Psoas muscle (tissue), 8 donors: ENCODE results near the gene DCC. TPM values are rescaled to one million over a fixed set of nuclear protein-coding genes. Genes with fewer than 3 reads are reported as not detected.

Experiments used
- ATAC-seq, 4 donors: fragments of 200-7000 bp; cut with Tn5 transposase; one replicate each; pipeline ENCODE4 v1.9.1; 2020; ENCODE audit warnings: moderate library complexity in 3 of 4, mild to moderate bottlenecking in 2 of 4
- DNase-seq, 2 donors: peaks; one replicate each; pipeline ENCODE4 v3.0.0-alpha.2; 2020
- H3K27ac ChIP-seq: fragments of 200-600 bp; one replicate; pipeline ENCODE4 v1.8.0; 2022
- H3K27me3 ChIP-seq, 3 donors: fragments of 200-600 bp in 1 of 3; one replicate each; pipeline versions ENCODE4 v1.6.1 to v1.8.0; 2013 to 2022; ENCODE audit warnings: low read length in 2 of 3, mild to moderate bottlenecking in 2 of 3, moderate library complexity in 1 of 3; ENCODE audit not compliant: insufficient read depth in 3 of 3
- H3K36me3 ChIP-seq, 2 donors: fragments of 200-600 bp in 1 of 2; one replicate each; pipeline versions ENCODE4 v1.6.1 to v1.8.0; 2013 to 2022; ENCODE audit warnings: low read depth in 1 of 2, mild to moderate bottlenecking in 1 of 2, moderate library complexity in 1 of 2; ENCODE audit not compliant: insufficient read depth in 1 of 2
- H3K4me1 ChIP-seq: fragments of 200-600 bp; one replicate; pipeline ENCODE4 v1.8.0; 2022
- H3K4me3 ChIP-seq: fragments of 200-600 bp; one replicate; pipeline ENCODE4 v1.8.0; 2022; ENCODE audit warnings: mild to moderate bottlenecking
- H3K9me3 ChIP-seq: fragments of 200-600 bp; one replicate; pipeline ENCODE4 v1.8.0; 2022
- whole genome bisulfite sequencing, 3 donors: extraction: QIAGEN DNeasy Blood & Tissue Kit; methylation state at CpG; one replicate each; pipeline versions ENCODE4 v1.1.6 to v1.1.7; 2013; 5-methylcytosine and 5-hydroxymethylcytosine counted together
- intact Hi-C, 2 donors: fragments of 100-400 bp; cut with DNase I; formaldehyde crosslinking; loops; one replicate each; pipeline versions ENCODE4 v1.11.0 to v1.14.2; 2022
- polyA plus RNA-seq, 3 donors: library from polyadenylated mRNA; stranded (reverse); fragments of 200-250 nt; gene quantifications; one replicate each; pipeline ENCODE4 v1.2.3, GENCODE V29; 2013
- total RNA-seq, 4 donors: library from RNA; stranded (reverse); fragmentation: NEBNext Ultra II Directional in 2 of 4; extraction: Animal tissue kit (Norgen Biotek cat#: 25700) in 2 of 4; gene quantifications; one replicate each; pipeline versions ENCODE4 v1.2.1 to v1.2.4, GENCODE V29; 2021 to 2023
- TF ChIP-seq, protein P1 (sequence below): fragments of 200-600 bp; IDR thresholded peaks from one replicate; pipeline ENCODE4 v1.8.0; 2022; ENCODE audit warnings: antibody characterized with exemption
- donor health status: healthy with polysubstance abuse.
- donor health status: DM: no; HTN: no; CAD: no; lungs with moderate emphysema.
- donor health status: Bipolar disorder and iron deficiency.
- donor health status: healthy.
- donor health status: DM: yes; HTN: yes; CAD: no.
- donor health status: DM: no; HTN: no; CAD: no.
- donor health status: DM: no; HTN: no; CAD: no.
- donor health status: DM: yes; HTN: yes; CAD: no.

The DCC gene
- total and polyA plus RNA-seq, 7 donors = 0.01 to 0.02 TPM; not detected in 5

DNA sequence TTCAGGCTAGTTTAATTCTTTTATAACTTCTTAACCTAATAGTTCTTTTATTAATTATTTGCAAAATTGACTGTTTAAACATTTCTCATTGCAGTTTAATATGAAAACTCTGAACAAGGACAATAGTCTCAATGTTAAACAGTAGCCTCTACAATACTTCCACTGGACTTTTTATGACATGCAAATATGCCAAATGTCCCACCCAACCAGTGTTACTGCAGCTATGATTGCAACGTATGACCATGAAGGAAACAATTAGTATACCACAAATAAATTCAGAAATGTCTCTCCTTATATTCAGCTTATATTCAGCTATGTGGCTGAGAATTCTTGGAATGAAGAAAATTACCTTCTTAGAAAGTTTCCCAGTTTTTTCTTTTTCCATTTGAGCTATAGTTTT lies 688.6 kb downstream of the DCC start:
- no peak overlapping the region for H3K27ac ChIP-seq
- no peak overlapping the region for H3K4me3 ChIP-seq
- intact Hi-C loops = no loop called here
- no peaks in the 10 kb centered on the region for H3K27me3 ChIP-seq
- 32 to 44% (median 43%) methylated on average over 1 of the region's 1 CpG for WGBS, 3 donors
- ATAC-seq (no peak), DNase-seq (no peak)
- H3K36me3 ChIP-seq = no peaks in the 10 kb centered on the region
- TF ChIP-seq, protein P1, sequence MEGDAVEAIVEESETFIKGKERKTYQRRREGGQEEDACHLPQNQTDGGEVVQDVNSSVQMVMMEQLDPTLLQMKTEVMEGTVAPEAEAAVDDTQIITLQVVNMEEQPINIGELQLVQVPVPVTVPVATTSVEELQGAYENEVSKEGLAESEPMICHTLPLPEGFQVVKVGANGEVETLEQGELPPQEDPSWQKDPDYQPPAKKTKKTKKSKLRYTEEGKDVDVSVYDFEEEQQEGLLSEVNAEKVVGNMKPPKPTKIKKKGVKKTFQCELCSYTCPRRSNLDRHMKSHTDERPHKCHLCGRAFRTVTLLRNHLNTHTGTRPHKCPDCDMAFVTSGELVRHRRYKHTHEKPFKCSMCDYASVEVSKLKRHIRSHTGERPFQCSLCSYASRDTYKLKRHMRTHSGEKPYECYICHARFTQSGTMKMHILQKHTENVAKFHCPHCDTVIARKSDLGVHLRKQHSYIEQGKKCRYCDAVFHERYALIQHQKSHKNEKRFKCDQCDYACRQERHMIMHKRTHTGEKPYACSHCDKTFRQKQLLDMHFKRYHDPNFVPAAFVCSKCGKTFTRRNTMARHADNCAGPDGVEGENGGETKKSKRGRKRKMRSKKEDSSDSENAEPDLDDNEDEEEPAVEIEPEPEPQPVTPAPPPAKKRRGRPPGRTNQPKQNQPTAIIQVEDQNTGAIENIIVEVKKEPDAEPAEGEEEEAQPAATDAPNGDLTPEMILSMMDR = no peak
- no peaks in the 10 kb centered on the region for H3K9me3 ChIP-seq
- H3K4me1 ChIP-seq = no peaks in the 10 kb centered on the region

DNA sequence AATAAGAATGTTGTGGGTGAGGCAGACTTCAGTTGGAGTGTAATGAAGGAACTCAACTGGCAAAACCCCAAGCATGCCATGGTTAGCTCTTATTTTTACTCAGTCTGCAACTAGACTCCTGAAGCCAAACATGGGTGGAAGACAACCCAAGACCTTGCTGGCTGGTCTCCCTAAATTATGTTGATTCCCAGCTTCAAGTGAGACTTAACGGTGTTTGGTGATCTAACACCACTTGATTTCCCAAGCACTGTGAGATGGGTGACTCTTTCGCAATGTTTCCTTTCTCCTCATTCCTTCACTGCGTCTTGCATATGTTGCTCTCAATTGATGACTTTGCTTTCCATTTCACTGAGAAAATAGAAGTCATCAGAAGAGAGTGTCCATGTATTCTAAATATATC lies 693.1 kb downstream of the DCC start:
- Histone ChIP-seq H3K4me1 (no peaks in the 10 kb centered on the region), H3K4me3 (no peak overlapping the region), H3K36me3 (no peaks in the 10 kb centered on the region), H3K27ac (no peak overlapping the region), H3K27me3 (no peaks in the 10 kb centered on the region), H3K9me3 (no peaks in the 10 kb centered on the region)
- ATAC-seq (no peak), DNase-seq (no peak)
- intact Hi-C loops = no loop called here
- 69 to 90% (median 88%) methylated on average over 3 of the region's 3 CpGs for WGBS, 3 donors
- TF ChIP-seq, protein P1 = no peak

- no peaks in the 10 kb centered on the region for H3K4me1 ChIP-seq
- intact Hi-C loops = no loop called here
- DNase-seq = no peak
- H3K4me3 ChIP-seq = no peak overlapping the region
- H3K36me3 ChIP-seq = no peaks in the 10 kb centered on the region
- H3K9me3 ChIP-seq = no peaks in the 10 kb centered on the region
- TF ChIP-seq, protein P1 = no peak
- no peak for ATAC-seq
- H3K27ac ChIP-seq = no peak overlapping the region
- no peaks in the 10 kb centered on the region for H3K27me3 ChIP-seq
Measured at GRCh38 chr18:53038608-53039007, 698.6 kb downstream of the DCC start.

DNA sequence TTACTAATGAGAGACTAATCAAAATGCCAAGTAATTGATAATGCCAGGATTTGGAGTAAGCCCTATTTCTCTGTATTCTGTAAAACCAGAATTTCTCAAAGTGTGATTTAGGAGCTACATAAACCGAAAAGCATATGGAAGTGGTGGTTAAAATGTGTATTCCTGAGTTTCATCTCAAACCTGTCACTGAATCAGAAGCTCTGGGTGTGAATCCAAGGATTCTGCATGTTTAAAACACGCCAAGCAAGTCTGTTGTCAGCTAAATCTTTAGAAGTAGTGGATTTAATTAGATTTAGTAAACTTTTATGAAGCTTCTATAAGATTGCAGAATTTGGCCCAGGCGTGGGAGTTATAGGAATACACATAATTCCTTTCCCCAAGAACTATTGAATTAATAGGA lies 700.3 kb downstream of the DCC start:
- Histone ChIP-seq H3K9me3 (peaks cover 6% of the 10 kb centered on the region), H3K4me1 (no peaks in the 10 kb centered on the region), H3K36me3 (no peaks in the 10 kb centered on the region), H3K27ac (no peak overlapping the region), H3K4me3 (no peak overlapping the region), H3K27me3 (no peaks in the 10 kb centered on the region)
- intact Hi-C loops = no loop called here
- TF ChIP-seq, protein P1 = no peak
- ATAC-seq (no peak), DNase-seq (no peak)
- 55 to 56% (median 56%) methylated on average over 3 of the region's 3 CpGs for whole genome bisulfite sequencing, 3 donors

- H3K36me3 ChIP-seq = no peaks in the 10 kb centered on the region
- no peaks in the 10 kb centered on the region for H3K9me3 ChIP-seq
- H3K27ac ChIP-seq = no peak overlapping the region
- no peaks in the 10 kb centered on the region for H3K4me1 ChIP-seq
- no peaks in the 10 kb centered on the region for H3K27me3 ChIP-seq
- DNase-seq (no peak), ATAC-seq (no peak)
- no peak overlapping the region for H3K4me3 ChIP-seq
- WGBS, 3 donors = 71 to 78% (median 74%) methylated on average over 6 of the region's 6 CpGs
- intact Hi-C loops = no loop called here
- TF ChIP-seq, protein P1 = no peak
Measured at GRCh38 chr18:53056064-53056463, 716.1 kb downstream of the DCC start.
